HG02852 (cell line): ENCODE measurements around the gene ERICH6.

Source experiments
- ATAC-seq: cut with Tn5 transposase; IDR thresholded peaks from one replicate; pipeline ENCODE4 v1.9.1; 2021; ENCODE audit warnings: mild to moderate bottlenecking, moderate library complexity; ENCODE audit not compliant: unreplicated experiment

Gene ERICH6

DNA sequence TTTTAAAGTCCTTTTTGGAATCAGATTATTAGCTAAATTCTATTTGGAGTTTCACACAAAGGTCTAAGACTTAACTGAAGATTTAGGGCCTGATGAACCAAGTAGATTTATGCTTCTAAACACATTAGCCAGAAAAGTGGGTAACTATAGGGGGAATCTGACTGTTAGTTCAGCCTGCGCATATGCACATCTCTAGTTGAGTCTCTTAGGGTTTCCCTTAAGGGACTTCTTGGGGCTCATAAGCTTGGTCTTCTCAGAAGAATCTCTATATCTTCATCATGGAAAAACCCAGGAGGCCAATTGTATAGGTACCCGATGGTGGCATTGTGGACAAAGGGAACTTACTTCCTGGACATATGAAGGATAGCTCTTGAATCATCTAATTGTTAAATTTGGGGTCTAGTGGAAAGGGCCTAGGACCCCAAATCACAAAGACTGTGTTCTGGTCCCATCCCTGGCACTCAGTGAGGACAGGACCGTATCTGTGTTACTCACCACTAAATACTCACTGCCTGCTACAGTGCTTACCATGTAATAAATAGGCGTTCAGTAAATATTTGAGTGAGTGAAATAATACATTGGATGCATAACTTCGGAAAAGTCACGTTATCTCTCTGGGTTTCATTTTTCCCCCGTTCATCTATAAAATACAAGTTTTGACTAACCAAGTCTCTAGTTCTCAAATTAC, 83.6 kb downstream of the ERICH6 start:
- ATAC-seq = no peak

DNA sequence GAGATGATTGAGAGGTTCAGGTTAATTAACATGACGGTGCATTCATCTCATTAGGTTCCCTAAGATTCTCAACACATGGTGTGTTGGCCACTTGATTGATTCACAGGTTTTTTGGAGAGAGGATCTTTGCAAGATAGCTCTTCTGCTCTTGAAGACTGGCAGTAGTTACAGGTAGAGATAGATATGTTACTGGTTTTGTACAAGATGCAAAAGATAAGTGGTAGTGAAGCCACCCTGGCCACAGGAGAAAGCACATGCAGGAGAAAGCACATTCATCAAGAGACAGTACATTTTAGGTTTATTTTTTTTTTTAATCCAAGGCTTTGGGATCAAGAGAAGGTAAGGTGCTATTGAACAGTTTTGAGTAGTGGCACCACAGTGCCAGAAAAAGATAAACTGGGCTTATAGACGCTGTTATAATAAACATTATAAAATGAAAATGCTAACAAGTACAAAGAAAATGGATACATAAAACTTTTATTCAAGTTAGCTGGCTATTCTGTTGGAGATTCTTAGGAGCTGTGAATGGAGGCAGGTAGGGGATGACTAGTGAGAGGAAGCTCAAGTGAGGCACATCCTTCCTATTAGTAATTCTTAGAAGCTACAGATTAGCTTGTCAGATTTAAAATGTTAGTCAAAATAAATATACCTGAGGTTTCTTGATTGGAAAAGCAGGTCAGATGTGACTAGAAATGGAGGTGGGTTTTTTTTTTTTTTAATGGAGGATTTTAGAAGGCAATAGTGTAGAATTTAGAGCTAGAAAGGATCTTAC, 89.8 kb downstream of the ERICH6 start:
- no peak for ATAC-seq

DNA sequence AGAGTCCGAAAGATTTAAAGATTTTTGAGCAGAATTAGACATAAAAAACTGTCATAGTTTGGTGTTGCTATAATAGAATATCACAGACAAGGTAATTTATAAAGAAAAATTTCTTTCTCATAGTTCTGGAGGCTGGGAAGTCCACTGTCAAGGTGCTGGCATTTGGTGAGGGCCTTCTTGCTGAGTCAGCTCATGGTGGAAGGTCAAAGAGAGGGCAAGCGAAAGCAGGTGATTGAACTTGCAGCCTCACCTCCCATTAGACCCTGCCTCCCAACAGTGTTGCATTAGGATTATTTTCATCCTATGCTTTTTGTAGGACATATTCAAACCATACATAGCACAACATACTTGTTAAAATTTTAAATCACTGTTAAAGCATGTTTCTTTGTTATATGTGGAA, 90.7 kb downstream of the ERICH6 start:
- ATAC-seq = no peak

DNA sequence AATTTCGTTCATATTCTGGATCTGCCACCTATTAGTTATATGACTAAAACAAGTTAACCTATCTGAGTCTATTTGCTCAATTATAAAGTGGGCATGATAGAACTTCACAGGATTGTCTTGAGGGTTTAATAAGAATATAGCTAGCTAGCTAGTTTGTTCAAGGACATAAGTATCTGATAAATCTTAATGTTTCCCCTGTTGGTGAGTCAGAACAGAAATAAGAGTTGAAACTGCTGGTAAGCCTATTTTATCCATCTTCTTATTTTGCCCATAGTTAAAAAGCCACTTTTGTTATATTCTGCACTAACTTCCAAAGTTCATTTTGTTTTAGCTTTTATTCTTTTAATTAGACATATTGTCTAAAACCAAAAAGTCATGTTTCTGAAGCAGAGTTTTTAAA, 91.2 kb downstream of the ERICH6 start:
- no peak for ATAC-seq

DNA sequence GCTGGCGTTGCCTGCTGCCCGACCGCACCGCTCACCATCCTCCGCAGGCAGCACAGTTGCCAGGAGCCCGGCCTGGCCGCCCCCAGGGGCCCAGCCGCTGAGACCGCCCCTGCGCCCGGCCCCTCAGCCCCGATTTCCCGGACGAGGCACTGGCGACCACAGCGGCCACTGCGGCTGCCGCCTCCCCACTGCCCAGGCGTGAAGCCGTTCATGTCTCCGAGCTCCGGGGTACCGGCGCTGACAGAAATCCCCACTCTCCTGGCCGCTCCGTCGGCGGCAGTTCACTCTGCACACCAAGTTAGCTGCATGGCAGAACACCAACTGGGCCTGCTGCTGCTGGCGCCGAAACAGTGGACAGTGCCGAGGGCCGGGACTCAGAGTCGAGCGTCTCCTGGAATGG, 92.1 kb downstream of the ERICH6 start:
- ATAC-seq = no peak

- no peak for ATAC-seq
Measured at GRCh38 chr3:150610785-150611184, 92.9 kb downstream of the ERICH6 start.

GRCh38 chr3:150609988-150610387, 93.7 kb downstream of the ERICH6 start:
- ATAC-seq = no peak
